OCI-LY1 (cell line): ENCODE results near the gene STX11.

Experiments
- CTCF ChIP-seq: fragments of 200-600 bp; sonication (generic), shearing (Covaris generic); IDR thresholded peaks from 2 replicates; pipeline ENCODE4 v1.5.1; 2017; ENCODE audit warnings: mild to moderate bottlenecking, antibody characterized with exemption, low read length, moderate library complexity, mixed read lengths
- EZH2 ChIP-seq: fragments of 200-600 bp; sonication (generic), shearing (Covaris generic); IDR thresholded peaks from 2 replicates; pipeline ENCODE4 v1.8.0; 2017; ENCODE audit warnings: borderline replicate concordance, mixed run types, mild to moderate bottlenecking, antibody characterized with exemption, low read length, moderate library complexity, mixed read lengths

GRCh38 chr6:144217264-144217663 is 66.9 kb downstream of the STX11 start:
- TF ChIP-seq CTCF (no peak), EZH2 (no peak)
